ENCODE data around the gene RYR2.

GRCh38 chr1:237852342-237852741, 810.4 kb downstream of the RYR2 start:
- TF ChIP-seq, protein P1, sequence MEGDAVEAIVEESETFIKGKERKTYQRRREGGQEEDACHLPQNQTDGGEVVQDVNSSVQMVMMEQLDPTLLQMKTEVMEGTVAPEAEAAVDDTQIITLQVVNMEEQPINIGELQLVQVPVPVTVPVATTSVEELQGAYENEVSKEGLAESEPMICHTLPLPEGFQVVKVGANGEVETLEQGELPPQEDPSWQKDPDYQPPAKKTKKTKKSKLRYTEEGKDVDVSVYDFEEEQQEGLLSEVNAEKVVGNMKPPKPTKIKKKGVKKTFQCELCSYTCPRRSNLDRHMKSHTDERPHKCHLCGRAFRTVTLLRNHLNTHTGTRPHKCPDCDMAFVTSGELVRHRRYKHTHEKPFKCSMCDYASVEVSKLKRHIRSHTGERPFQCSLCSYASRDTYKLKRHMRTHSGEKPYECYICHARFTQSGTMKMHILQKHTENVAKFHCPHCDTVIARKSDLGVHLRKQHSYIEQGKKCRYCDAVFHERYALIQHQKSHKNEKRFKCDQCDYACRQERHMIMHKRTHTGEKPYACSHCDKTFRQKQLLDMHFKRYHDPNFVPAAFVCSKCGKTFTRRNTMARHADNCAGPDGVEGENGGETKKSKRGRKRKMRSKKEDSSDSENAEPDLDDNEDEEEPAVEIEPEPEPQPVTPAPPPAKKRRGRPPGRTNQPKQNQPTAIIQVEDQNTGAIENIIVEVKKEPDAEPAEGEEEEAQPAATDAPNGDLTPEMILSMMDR (IDR thresholded peaks at IDR 0.05), result no peak
- TF ChIP-seq POLR2A (IDR thresholded peaks at IDR 0.05), result no peak
